GM18858 (cell line): ENCODE data around the gene EMX1.
"Not testable (repeated sequence)": the region's sequence is repeated elsewhere in the genome, so short reads cannot be mapped to it uniquely, and the experiment has no call there.

ENCODE experiments used
- ATAC-seq: cut with Tn5 transposase; IDR thresholded peaks from one replicate; pipeline ENCODE4 v1.9.1; 2021; ENCODE audit not compliant: unreplicated experiment

EMX1 gene

GRCh38 chr2:72900191-72900825 is 17.0 kb upstream of the EMX1 start:
- ATAC-seq = no peak

- ATAC-seq = no peak
Observed at GRCh38 chr2:72901426-72901825, 15.9 kb upstream of the EMX1 start.

- ATAC-seq = not testable (repeated sequence)
Observed at GRCh38 chr2:72907369-72907768, 9.9 kb upstream of the EMX1 start.

GRCh38 chr2:72908741-72909140 is 8.6 kb upstream of the EMX1 start:
- ATAC-seq = no peak

- ATAC-seq = no peak
Observed at GRCh38 chr2:72911256-72911655, 6.1 kb upstream of the EMX1 start.

GRCh38 chr2:72913486-72914205 is 3.7 kb upstream of the EMX1 start:
- no peak for ATAC-seq

- ATAC-seq = no peak
Observed at GRCh38 chr2:72914206-72914559, 3.1 kb upstream of the EMX1 start.

GRCh38 chr2:72914589-72915319 is 2.6 kb upstream of the EMX1 start:
- no peak for ATAC-seq

- no peak for ATAC-seq
Observed at GRCh38 chr2:72915320-72915906, 1.9 kb upstream of the EMX1 start.

- ATAC-seq = peak; percentile 56
Observed at GRCh38 chr2:72915907-72916742, 1.2 kb upstream of the EMX1 start.

GRCh38 chr2:72916743-72917137 is 579 bp upstream of the EMX1 start:
- no peak for ATAC-seq

GRCh38 chr2:72917877-72918553 is 696 bp downstream of the EMX1 start:
- no peak for ATAC-seq

GRCh38 chr2:72919414-72920317 is 2.3 kb downstream of the EMX1 start:
- ATAC-seq = no peak

- ATAC-seq = no peak
Observed at GRCh38 chr2:72920318-72921087, 3.2 kb downstream of the EMX1 start.

- no peak for ATAC-seq
Observed at GRCh38 chr2:72921088-72921851, 4.0 kb downstream of the EMX1 start.

GRCh38 chr2:72921853-72922252 is 4.5 kb downstream of the EMX1 start:
- no peak for ATAC-seq

GRCh38 chr2:72923833-72924352 is 6.6 kb downstream of the EMX1 start:
- ATAC-seq = no peak
